ENCODE measurements around the gene RPS27.

Gene RPS27

GRCh38 chr1:153990468-153991150, at the start of gene RPS27:
RPS27 (plus strand) TSS chr1:153990762; CDS start chr1:153990797, 35 bp downstream.
- peak; percentile 87 for DNase-seq (ENCODE audit: low read depth)

DNA sequence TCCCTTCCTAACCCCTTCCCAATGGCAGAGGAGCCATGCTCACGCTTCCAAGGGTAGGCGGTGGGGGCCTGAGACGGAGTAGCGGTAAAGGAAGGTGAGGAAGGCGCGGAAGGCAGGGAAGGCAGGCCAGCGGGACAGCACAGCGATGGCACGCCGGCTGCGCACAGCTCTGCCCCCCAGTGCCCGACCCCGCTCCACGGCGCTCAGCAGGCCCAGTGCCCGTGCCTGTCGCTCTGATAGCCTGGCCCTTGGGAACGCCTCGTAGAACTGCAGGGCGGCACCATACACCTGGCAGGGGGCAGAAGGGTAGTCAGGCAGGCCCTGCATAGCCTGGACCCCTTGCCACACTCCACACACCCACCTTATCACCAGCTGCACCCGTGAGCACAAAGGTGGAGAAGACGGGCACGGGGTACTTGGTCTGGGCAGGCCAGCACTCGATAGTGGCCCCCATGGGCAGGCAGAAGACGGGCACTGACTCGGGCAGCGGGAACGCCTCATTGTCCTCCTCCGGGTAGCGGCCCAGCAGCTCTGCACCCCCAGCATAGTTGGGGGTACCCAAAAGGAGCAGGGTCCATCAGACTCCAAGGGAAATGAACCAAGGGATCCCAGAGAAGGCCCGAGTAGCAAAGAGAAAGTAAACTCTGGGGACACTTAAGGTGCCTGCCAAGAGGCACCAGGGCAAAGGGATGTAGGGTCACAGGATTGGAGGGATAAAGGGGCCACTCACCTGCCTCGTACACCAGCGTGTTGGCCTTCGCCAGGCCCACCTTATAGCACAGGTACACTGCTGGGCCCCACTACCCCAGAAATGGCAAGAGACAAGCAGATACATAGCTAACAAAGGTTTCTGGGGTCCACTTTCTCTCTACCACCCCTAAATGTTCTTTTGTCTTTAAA, 48.5 kb upstream of the RPS27 start:
- no peak for DNase-seq (ENCODE audit: low read depth)

DNA sequence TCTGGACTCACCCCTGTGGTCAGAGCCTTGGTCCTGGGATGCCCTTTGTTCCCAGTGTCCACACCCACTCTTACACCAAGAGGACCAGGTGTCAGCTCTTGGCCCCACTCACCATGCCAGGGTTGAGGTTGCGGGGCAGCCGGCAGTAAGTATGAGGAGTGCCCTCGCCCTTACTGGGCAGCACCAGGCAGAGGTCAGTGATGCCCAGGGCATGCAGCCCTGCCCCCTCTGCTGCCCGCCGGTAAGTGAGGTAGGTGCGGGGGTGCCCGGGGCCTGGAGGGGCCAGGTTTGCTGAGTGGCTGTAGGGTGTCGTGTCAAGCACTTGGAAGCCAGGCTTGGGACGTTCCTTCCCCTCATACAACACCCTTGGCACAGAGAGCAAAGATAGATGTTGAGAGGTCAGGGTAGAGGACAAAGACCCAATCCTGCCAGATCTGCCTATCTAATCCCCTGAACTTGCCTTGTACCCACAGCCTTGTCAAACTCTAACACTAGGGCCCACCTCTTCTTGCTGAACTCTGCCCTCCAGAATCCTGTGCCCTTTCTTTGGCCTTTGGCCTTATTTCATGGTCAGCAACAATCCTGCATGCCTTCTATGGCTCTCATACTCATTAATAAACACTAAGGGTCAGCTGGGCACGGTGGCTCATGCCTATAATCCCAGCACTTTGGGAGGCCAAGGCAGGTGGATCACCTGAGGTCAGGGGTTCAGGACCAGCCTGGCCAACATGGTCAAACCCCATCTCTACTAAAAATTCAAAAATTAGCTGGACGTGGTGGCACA, 47.6 kb upstream of the RPS27 start:
- no peak for DNase-seq (ENCODE audit: low read depth)

DNA sequence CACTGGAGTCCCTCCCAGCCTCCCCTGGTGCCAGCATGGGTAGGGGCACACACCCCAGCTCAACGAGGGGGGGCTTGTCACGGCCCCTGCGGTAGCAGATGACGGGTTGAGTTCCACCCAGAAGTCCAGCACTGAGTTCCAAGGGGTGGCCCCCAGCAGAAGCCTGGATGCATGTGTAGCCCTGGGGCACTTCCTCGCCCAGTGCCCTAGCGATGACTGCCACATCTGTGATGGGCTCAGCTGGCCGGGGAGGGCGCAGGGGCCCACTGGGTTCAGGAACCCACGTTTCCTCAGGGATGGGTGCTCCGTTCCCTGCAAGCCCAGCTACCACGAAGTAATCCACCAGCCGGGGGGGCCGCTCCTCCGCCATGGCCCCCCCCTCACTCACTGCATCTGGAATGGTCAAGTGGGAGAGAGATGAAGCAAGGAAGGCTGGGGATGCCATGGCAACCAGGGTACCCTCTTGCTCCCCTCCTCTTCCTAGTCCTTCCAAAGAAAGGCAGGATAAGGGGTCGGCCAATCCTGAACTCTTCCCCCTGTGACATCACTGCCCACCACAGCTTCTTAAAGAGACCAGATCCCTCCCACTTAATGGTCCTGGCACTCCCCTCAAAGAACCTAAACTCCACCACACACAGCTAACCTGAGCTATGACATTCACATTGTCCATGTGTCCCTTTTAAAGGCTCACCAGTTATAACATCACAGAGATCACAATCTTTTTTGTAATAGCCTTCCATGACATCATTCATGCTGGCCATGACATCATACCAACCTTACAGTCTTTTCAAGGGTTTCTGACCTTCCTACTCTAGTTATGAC, 46.3 kb upstream of the RPS27 start:
- DNase-seq (ENCODE audit: low read depth), result no peak

GRCh38 chr1:153944827-153945117, 45.8 kb upstream of the RPS27 start:
- DNase-seq (ENCODE audit: low read depth), result no peak

GRCh38 chr1:153945131-153945794, 45.3 kb upstream of the RPS27 start:
- DNase-seq (ENCODE audit: low read depth), result no peak

DNA sequence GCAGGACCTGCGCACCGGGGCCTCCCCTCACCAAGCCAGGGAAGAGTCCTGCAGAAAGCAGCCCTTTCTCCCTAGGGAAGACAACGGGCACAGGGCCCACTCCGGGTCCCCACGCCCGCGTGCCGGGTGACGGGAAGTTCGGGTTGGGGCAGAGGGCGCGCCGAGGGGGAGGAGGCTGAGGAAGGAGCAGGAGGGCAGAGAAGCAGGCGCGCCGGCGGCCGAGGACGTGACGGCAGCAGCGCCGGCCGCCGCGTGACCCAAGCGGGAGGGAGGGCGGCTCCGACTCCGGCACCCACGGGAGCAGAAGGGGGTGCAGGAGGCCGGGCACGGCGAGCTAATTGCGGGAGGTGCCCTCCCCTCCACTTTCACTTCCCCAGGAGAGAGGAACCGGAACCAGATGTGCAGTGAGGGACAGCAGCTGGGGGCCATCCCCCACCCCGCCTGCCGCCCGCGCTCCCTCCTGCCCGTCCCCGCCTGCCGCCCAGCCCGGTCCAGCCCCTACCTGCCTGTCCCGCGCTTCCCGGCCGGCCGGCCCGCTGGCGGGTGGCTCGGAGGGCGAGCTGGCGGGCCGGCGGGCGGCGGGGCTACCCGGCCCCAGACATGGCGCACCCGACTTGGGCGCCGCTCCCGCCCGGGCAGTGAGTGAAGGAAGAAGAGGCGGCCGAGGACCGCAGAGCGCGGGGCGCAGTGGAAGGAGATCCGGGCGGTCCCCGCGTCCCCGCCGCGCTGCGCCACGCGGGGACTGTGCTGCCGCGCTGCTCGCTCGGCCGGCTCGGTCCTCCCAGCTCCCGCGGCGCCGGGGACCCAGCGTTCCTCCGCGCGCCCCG, 44.6 kb upstream of the RPS27 start:
- DNase-seq (ENCODE audit: low read depth), result no peak

DNA sequence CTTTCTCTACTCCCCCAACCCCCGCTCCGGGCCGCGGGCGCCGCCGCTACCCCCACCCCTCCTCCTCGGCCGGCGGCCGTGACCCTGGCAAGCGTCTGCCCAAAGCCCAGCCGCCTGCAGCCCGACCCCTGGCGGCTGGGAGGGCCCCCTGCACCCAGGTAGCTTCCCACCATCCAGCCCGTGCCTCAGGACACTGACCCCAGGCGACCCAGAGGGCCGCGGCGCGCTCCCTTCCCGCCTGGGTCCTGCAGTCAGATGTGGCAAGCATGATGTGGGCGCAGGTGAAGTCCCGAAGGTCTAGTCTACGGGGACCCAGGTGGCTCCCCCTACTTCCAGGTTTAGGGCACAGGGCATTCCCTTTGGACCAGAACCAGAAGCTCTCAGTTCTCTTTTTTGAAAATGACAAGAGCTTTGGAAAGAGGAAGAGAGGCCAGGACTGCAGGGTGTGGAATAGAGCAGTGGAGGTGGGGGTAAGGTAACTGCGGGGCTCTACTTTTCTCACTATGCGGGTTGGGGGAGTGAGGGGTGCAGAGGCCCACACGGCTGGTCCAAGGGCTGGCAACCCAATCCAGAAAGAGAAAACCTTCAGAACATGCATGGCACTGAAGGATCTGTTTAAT, 43.8 kb upstream of the RPS27 start, which contains the start of gene DENND4B:
TSS of gene DENND4B (minus strand) at position 97 of the 620 bp plus-strand sequence. CDS start 2,344 bp downstream, outside the sequence.
- no peak for DNase-seq (ENCODE audit: low read depth)

DNA sequence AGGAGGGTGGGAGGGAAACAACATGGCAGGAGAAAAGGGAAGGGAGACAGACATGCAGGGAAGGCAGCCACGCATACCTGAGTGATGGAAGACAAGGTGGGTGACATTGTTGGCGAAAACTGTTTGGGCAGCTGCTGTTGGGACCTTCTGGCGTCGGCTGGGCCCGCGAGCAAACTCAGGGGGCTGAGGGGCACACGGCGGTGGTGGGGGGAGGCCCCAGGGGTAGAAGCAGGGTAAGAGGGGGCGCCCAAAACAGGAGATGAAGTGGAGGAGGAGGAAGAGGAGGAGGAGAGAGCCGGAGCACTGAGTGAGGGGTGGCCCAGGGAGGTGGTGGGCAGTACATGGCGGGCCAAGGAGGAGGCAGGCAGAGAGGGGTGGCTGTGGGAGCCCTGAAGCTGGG, 39.4 kb upstream of the RPS27 start:
- no peak for DNase-seq (ENCODE audit: low read depth)

DNA sequence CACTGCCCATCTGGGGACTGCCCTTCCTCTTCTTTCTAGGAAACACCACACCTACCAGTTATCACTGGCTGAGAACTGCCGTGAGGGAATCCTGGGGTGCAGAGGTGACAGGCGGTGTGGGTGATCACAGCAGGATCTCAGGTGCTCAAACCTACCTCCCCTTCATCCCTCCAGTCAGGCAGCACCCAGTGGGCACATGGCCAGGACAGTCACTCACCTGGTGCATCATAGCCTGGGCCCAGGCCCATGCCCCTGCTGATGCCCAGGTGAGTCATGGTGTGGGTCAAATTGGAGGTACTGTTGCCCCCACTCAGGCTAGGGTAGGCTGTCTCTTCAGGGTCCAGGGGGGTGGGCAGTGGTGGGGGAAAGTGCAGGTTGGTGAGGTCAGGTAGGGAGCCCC, 38.8 kb upstream of the RPS27 start:
- DNase-seq (ENCODE audit: low read depth), result no peak

DNA sequence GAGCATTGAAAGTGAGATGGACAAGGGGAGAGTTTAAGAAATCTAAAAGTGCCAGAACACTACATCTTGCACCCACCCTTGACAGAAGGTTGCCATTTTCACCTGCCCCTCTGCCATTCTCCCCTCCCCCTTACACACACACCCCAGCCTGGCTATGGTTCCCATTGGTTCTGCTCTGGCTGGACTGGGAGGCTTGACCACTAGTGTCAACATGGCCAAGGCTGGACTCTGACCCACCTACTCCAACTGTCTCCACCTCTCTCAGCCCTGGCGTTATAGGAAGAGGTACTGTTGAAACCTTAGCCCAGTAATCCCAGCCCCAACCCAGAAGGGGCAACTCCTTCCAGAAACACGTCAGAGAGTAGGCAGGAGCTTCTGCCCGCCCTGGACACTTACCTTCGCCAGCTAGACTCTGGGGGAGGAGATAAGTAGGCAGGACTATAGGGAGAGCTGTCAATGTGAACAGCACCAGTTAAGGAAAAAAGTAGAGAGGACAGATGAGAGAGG, 36.6 kb upstream of the RPS27 start:
- DNase-seq (ENCODE audit: low read depth), result no peak

- DNase-seq (ENCODE audit: low read depth), result no peak
These were observed 35.7 kb upstream of the RPS27 start for GRCh38 chr1:153954826-153955225.

DNA sequence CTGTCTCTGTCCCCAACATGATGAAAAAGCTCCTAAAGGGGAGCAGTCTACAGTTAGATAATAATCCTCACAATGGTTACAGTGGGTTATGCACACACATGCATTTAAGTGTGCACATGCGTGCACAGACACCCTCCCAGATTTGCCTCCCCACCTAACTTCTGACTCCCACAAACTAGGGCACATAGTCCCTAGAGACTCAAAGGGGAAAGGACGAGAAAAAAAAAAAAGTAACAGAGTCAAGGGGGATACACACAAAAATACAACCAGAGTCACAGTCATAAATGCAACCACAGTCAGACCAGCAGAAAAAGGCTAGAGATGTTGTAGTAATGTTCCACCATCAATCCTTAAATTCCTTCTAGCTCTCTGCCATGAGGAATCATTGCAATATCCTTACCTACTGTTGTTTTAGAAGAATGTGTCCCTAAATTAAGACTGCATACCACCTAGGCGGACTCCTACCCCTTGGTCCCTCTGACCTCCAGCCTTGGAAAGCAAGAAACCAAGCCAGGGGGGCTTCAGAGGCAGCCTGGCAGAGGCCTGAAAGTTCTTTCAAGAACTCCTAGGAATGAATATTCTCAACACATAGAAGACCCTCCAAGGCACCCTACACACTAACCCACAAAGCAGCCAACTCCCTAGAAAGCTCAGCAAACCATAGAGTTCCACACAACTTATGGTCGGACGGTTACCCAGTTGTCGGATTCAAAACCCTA, 33.4 kb upstream of the RPS27 start:
- no peak for DNase-seq (ENCODE audit: low read depth)

DNA sequence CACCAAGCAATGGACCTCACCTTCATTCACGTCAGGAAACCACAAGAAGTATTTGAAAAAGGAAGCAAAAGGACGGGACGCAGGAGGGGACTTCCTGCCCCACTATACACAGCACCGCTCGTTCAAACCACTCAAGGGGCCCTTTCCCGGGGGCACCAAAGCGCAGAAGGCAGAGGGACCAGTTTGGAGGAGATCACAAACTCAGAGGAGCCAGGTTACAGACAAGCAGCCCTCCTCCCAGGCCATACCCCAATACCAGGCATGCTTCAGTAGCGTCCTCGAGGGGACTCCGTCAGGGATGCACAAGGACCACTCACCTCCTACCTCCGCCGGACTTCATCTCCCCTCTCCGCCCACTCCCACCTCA, 32.8 kb upstream of the RPS27 start:
- no peak for DNase-seq (ENCODE audit: low read depth)

GRCh38 chr1:153958111-153958960, 32.2 kb upstream of the RPS27 start, which contains the start of gene CRTC2:
CRTC2 (minus strand) TSS chr1:153958612; CDS start chr1:153958497, 115 bp downstream.
- peak; percentile 95 for DNase-seq (ENCODE audit: low read depth)

GRCh38 chr1:153958961-153959260, 31.7 kb upstream of the RPS27 start:
- no peak for DNase-seq (ENCODE audit: low read depth)

- DNase-seq (ENCODE audit: low read depth), result no peak
These were observed 31.1 kb upstream of the RPS27 start for GRCh38 chr1:153959454-153959853.

DNA sequence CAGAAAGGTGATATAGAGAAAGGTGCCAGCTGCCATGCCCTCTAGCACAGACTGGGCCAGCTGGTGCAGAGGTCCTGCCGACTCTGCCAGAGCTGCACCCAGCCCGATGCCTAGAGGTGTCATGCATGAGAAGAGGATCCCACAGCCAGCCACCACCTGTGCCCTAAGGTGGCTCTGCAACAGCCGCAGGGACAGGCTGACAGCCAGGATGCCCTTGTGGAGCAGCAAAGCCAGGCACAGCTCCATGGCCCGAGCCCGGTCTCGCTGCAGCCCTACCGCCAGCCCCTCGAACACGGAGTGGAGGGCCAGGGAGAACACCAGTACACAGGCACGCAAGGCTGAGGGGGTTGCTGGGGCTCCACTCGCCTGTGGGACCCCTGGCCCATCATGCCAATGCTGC, 30.4 kb upstream of the RPS27 start:
- DNase-seq (ENCODE audit: low read depth), result no peak
